Measurements from ENCODE around the gene ABCA9. TPM values are rescaled to one million over a fixed set of nuclear protein-coding genes. Genes with fewer than 3 reads are reported as not detected.

The ABCA9 gene
- polyA plus RNA-seq, 3 donors, result 0.02 to 0.49 TPM; not detected in 1

- Mint-ChIP-seq H3K27ac (no peak overlapping the region), H3K9me3 (peaks cover 0 to 17% (median 6%) of the 10 kb centered on the region in 7 donors), H3K4me1 (peaks cover 22% of the 10 kb centered on the region), H3K4me3 (no peak overlapping the region), H3K27me3 (ENCODE audit: low read depth in 3 of 3) (no peaks in the 10 kb centered on the region), H3K36me3 (peaks cover 0 to 3% of the 10 kb centered on the region in 2 donors)
- Histone ChIP-seq H2AFZ (ENCODE audit: insufficient read depth, low read depth, low read length, poor library complexity, severe bottlenecking) (no peak overlapping the region), H3K4me1 (ENCODE audit: control insufficient read depth in 1 of 2, insufficient read depth in 2 of 2, low read length in 2 of 2) (peaks cover 9 to 13% of the 10 kb centered on the region in 2 donors), H3K36me3 (replicated peaks in 1 of 2; ENCODE audit: control insufficient read depth in 1 of 2, insufficient read depth in 2 of 2, low read length in 2 of 2) (no peaks in the 10 kb centered on the region), H3K79me2 (ENCODE audit: insufficient read depth, low read length) (no peaks in the 10 kb centered on the region), H3K27me3 (ENCODE audit: control insufficient read depth in 2 of 2, insufficient read depth in 2 of 2, low read length in 2 of 2) (no peaks in the 10 kb centered on the region), H4K20me1 (ENCODE audit: insufficient read depth, low read length) (no peaks in the 10 kb centered on the region), H3K9me3 (replicated peaks in 1 of 2; ENCODE audit: control insufficient read depth in 1 of 2, insufficient read depth in 1 of 2, low read length in 2 of 2) (no peaks in the 10 kb centered on the region), H3K27ac (ENCODE audit: low read depth in 1 of 2, low read length in 2 of 2) (no peak overlapping the region), H3K4me3 (replicated peaks in 1 of 3; ENCODE audit: low read depth in 2 of 3, low read length in 3 of 3) (no peak overlapping the region), H3K4me2 (replicated peaks; ENCODE audit: extremely low read depth, low read length, poor library complexity, severe bottlenecking) (no peak overlapping the region), H3K9ac (ENCODE audit: insufficient read depth, low read length, poor library complexity, severe bottlenecking) (no peak overlapping the region)
- WGBS (ENCODE audit: insufficient coverage), result no CpG with 5 or more reads among the region's 2 CpGs
- DNase-seq, result no peak
- TF ChIP-seq CTCF (IDR thresholded peaks at IDR 0.05), result no peak
- intact Hi-C loops (cut with micrococcal nuclease), result no loop called here
Measured at GRCh38 chr17:69055334-69055733, 5.4 kb downstream of the ABCA9 start.

GRCh38 chr17:69050999-69051775 lies 9.5 kb downstream of the ABCA9 start:
- H3K27ac Mint-ChIP-seq, result peak overlapping the region in 5 of 7 donors; percentile 11 to 82 (median 59)
- Histone ChIP-seq H2AFZ (ENCODE audit: insufficient read depth, low read depth, low read length, poor library complexity, severe bottlenecking) (peak overlapping the region; percentile 49), H3K4me3 (replicated peaks in 1 of 3; ENCODE audit: low read depth in 2 of 3, low read length in 3 of 3) (peak overlapping the region in 1 of 3 experiments; percentile 2), H3K9ac (ENCODE audit: insufficient read depth, low read length, poor library complexity, severe bottlenecking) (no peak overlapping the region), H3K27ac (ENCODE audit: low read depth in 1 of 2, low read length in 2 of 2) (peak overlapping the region in 1 of 2 donors; percentile 2), H3K36me3 (replicated peaks in 1 of 2; ENCODE audit: control insufficient read depth in 1 of 2, insufficient read depth in 2 of 2, low read length in 2 of 2) (no peaks in the 10 kb centered on the region), H3K4me1 (ENCODE audit: control insufficient read depth in 1 of 2, insufficient read depth in 2 of 2, low read length in 2 of 2) (peaks cover 32 to 47% of the 10 kb centered on the region in 2 donors), H3K9me3 (replicated peaks in 1 of 2; ENCODE audit: control insufficient read depth in 1 of 2, insufficient read depth in 1 of 2, low read length in 2 of 2) (no peaks in the 10 kb centered on the region), H3K27me3 (ENCODE audit: control insufficient read depth in 2 of 2, insufficient read depth in 2 of 2, low read length in 2 of 2) (no peaks in the 10 kb centered on the region), H3K79me2 (ENCODE audit: insufficient read depth, low read length) (no peaks in the 10 kb centered on the region), H3K4me2 (replicated peaks; ENCODE audit: extremely low read depth, low read length, poor library complexity, severe bottlenecking) (peak overlapping the region; percentile 30), H4K20me1 (ENCODE audit: insufficient read depth, low read length) (no peaks in the 10 kb centered on the region)
- no peak for TF ChIP-seq CTCF (IDR thresholded peaks at IDR 0.05)
- peaks cover 2 to 3% of the 10 kb centered on the region in 2 donors for H3K36me3 Mint-ChIP-seq
- no peaks in the 10 kb centered on the region for H3K27me3 Mint-ChIP-seq (ENCODE audit: low read depth in 3 of 3)
- H3K4me3 Mint-ChIP-seq, result peak overlapping the region in 1 of 2 donors; percentile 14
- no CpG with 5 or more reads among the region's 5 CpGs for WGBS (ENCODE audit: insufficient coverage)
- peaks cover 2 to 15% (median 3%) of the 10 kb centered on the region in 7 donors for H3K9me3 Mint-ChIP-seq
- intact Hi-C loops (cut with micrococcal nuclease), result no loop called here
- DNase-seq, result peak; percentile 6 to 10 (median 9)
- peaks cover 41% of the 10 kb centered on the region for H3K4me1 Mint-ChIP-seq

Data from CD14-positive monocyte (primary cell).